Calu3 (cell line): ENCODE measurements around the gene ZNF580. TPM values are rescaled to one million over a fixed set of nuclear protein-coding genes. Genes with fewer than 3 reads are reported as not detected.

Experiments
- BruUV-seq: library from RNA; stranded (reverse); fragments of 400-500 nt; replicated peaks from 2 replicates; lab custom pipeline; 2021; lab: Mats Ljungman, UMichigan
- CTCF ChIA-PET: fragments of 300-600 bp; sonication (Branson Sonifier 250); formaldehyde crosslinking; loops from one replicate; lab custom pipeline; 2022; ENCODE audit warnings: antibody characterized with exemption; lab: Charles Lee
- DNase-seq: peaks from one replicate; pipeline ENCODE4 v3.0.0; 2022
- H3K27ac Mint-ChIP-seq: one replicate; pipeline ENCODE4 v1.8.0; 2022; ENCODE audit warnings: mixed read lengths; ENCODE audit not compliant: unreplicated experiment
- H3K27me3 Mint-ChIP-seq: one replicate; pipeline ENCODE4 v1.8.0; 2022; ENCODE audit warnings: mixed read lengths; ENCODE audit not compliant: unreplicated experiment
- H3K36me3 Mint-ChIP-seq: one replicate; pipeline ENCODE4 v1.8.0; 2022; ENCODE audit warnings: mild to moderate bottlenecking, moderate library complexity, mixed read lengths; ENCODE audit not compliant: insufficient read depth, unreplicated experiment
- H3K4me1 Mint-ChIP-seq: one replicate; pipeline ENCODE4 v1.8.0; 2022; ENCODE audit warnings: mild to moderate bottlenecking, low read depth, mixed read lengths; ENCODE audit not compliant: unreplicated experiment
- H3K4me3 Mint-ChIP-seq: one replicate; pipeline ENCODE4 v1.8.0; 2022; ENCODE audit warnings: mild to moderate bottlenecking, low read depth, moderate library complexity, mixed read lengths; ENCODE audit not compliant: unreplicated experiment
- H3K9me3 Mint-ChIP-seq: one replicate; pipeline ENCODE4 v1.8.0; 2022; ENCODE audit warnings: low read depth, mixed read lengths; ENCODE audit not compliant: unreplicated experiment
- intact Hi-C: fragments of 100-400 bp; cut with micrococcal nuclease; formaldehyde crosslinking; loops from one replicate; pipeline ENCODE4 v1.10.0; 2022; ENCODE audit not compliant: unreplicated experiment
- total RNA-seq: library from RNA; stranded (reverse); gene quantifications from 2 replicates; pipeline ENCODE4 v1.2.3, GENCODE V29; 2022
- TF ChIP-seq, protein P1 (sequence below): fragments of 200-600 bp; IDR thresholded peaks from one replicate; pipeline ENCODE4 v1.8.0; 2022; ENCODE audit warnings: antibody characterized with exemption; ENCODE audit not compliant: unreplicated experiment

Gene ZNF580
- total RNA-seq, 1 experiment from 2014 or later: 35.6 TPM

DNA sequence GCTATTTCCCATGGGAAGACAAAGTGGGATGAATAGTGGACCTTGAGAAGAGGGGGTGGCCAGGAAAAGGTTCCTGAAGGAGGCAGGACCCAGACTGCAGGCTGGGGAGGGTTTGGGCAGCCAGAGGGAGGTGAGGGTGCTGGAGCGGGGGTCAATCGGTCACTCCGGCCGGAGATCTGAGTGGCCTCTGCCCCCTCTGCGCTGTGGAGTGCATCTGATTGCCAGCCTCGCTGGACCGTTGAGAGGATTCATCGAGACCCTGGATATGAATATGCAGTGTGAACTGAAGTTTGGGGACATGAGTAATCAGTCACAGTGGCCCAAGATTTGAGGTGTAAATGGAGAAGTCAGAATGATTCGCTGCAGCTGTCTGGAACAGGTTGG lies 5.5 kb upstream of the ZNF580 start:
- TF ChIP-seq, protein P1, sequence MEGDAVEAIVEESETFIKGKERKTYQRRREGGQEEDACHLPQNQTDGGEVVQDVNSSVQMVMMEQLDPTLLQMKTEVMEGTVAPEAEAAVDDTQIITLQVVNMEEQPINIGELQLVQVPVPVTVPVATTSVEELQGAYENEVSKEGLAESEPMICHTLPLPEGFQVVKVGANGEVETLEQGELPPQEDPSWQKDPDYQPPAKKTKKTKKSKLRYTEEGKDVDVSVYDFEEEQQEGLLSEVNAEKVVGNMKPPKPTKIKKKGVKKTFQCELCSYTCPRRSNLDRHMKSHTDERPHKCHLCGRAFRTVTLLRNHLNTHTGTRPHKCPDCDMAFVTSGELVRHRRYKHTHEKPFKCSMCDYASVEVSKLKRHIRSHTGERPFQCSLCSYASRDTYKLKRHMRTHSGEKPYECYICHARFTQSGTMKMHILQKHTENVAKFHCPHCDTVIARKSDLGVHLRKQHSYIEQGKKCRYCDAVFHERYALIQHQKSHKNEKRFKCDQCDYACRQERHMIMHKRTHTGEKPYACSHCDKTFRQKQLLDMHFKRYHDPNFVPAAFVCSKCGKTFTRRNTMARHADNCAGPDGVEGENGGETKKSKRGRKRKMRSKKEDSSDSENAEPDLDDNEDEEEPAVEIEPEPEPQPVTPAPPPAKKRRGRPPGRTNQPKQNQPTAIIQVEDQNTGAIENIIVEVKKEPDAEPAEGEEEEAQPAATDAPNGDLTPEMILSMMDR: no peak
- no peak for DNase-seq
- peaks cover 53% of the 10 kb centered on the region for H3K36me3 Mint-ChIP-seq
- peak overlapping the region; percentile 97 for H3K27ac Mint-ChIP-seq
- CTCF ChIA-PET: interaction anchor here (0.5 to 1.0 kb wide), 6 partner anchors 11 to 698 kb away, joined by 3 to 5 read pairs (median 4); partner anchors contain the start of genes FIZ1 and ZNF784
- peak overlapping the region; percentile 91 for H3K4me3 Mint-ChIP-seq
- H3K27me3 Mint-ChIP-seq: no peaks in the 10 kb centered on the region
- no peaks in the 10 kb centered on the region for H3K9me3 Mint-ChIP-seq
- intact Hi-C loops: loop anchor here (10.0 kb wide), 2 partner anchors 251 to 491 kb away; partner anchors contain the start of genes RPL28, TMEM238 and TNNT1
- BruUV-seq: TSS peak; percentile 43
- peaks cover 40% of the 10 kb centered on the region for H3K4me1 Mint-ChIP-seq

DNA sequence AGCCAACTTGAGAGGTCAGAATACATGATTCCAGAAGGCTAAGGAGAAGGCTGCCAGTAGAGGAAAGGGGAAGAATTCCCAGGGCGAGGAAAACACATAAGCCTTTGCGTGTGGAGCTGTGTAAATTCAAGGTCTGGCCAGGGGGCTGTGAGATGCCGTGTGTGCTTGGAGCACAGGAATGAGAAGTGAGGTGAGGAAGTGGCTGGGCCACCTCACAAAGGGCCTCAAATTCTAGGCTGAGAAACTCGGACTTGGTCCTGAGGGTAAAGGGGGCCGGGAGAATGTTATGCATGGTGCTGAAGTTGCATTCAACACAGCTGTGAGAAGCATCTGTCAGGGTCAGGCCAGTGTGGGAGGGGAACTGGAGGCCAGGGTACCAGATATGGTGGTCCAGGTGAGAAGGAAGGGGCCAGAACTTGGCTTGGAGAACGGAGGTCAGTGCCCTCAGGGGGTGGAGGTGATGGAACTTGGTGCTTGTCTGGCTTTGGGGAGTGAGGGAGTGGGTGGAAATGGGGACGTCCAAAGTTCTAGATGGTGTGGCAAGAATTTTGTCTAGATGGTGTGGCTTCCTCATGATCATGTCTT lies 4.9 kb upstream of the ZNF580 start:
- H3K27ac Mint-ChIP-seq: peak overlapping the region; percentile 97

DNA sequence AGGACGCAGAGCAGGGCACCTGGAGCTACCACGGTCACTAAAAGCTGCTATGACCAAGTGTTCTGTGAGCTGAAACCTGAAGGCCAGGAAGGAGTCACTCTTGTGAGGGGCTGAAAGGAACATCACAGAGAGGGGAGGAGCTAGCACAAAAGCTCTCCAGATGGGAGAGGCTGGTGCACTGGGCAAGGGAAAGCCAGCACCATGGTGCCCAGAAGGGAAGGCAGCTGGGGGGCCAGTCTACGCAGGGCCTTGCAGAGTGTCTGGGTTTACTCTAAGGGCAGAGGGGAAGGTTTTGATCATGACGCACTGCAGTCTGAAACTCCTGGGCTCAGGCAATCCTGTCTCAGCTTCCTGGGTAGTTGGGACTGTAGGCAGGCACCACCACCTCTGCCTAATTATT lies 4.1 kb upstream of the ZNF580 start:
- intact Hi-C loops: loop anchor here (10.0 kb wide), 2 partner anchors 252 to 492 kb away; partner anchors contain the start of genes RPL28, TMEM238 and TNNT1
- no peak for DNase-seq
- H3K9me3 Mint-ChIP-seq: no peaks in the 10 kb centered on the region
- CTCF ChIA-PET: interaction anchor here (0.5 to 1.3 kb wide), 3 partner anchors 12 to 584 kb away, joined by 3 to 4 read pairs (median 3); no protein-coding TSS in a partner anchor
- peaks cover 65% of the 10 kb centered on the region for H3K36me3 Mint-ChIP-seq
- BruUV-seq: no TSS peak
- peak overlapping the region; percentile 97 for H3K27ac Mint-ChIP-seq
- TF ChIP-seq, protein P1: no peak
- peak overlapping the region; percentile 91 for H3K4me3 Mint-ChIP-seq
- no peaks in the 10 kb centered on the region for H3K27me3 Mint-ChIP-seq
- H3K4me1 Mint-ChIP-seq: peaks cover 42% of the 10 kb centered on the region

More for the DNA sequence above, 4.9 kb upstream of the ZNF580 start:
- H3K4me1 Mint-ChIP-seq: peaks cover 40% of the 10 kb centered on the region
- peak overlapping the region; percentile 91 for H3K4me3 Mint-ChIP-seq
- TF ChIP-seq, protein P1: no peak
- H3K36me3 Mint-ChIP-seq: peaks cover 59% of the 10 kb centered on the region
- intact Hi-C loops: loop anchor here (10.0 kb wide), 2 partner anchors 251 to 491 kb away; partner anchors contain the start of genes RPL28, TMEM238 and TNNT1
- H3K27me3 Mint-ChIP-seq: no peaks in the 10 kb centered on the region
- no peaks in the 10 kb centered on the region for H3K9me3 Mint-ChIP-seq
- CTCF ChIA-PET: interaction anchor here (0.5 to 0.6 kb wide), 2 partner anchors 583 to 618 kb away, joined by 3 to 4 read pairs; no protein-coding TSS in a partner anchor
- no TSS peak for BruUV-seq
- DNase-seq: no peak

DNA sequence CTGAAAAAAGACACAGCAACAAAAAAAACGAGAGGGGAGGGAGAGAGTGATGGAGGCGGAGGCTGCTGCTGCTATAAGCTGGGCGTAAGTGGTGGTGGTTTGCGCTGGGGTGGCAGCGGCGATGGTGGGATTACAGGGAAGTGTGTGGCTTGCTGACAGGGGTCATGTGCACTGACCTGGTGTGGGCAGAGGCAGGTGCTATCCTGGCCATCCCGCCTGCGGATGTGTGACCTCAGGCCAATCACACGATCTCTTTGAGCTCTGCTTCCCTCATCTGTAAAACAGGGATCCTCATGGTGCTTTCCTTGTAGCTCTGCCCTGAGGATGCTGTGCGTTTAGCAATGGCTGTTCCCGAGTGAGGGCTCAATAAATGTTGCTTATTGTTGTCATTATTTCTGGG lies 3.3 kb upstream of the ZNF580 start:
- no peak overlapping the region for H3K4me3 Mint-ChIP-seq
- H3K27ac Mint-ChIP-seq: peak overlapping the region; percentile 55
- intact Hi-C loops: loop anchor here (10.0 kb wide), 2 partner anchors 253 to 493 kb away; partner anchors contain the start of genes RPL28, TMEM238 and TNNT1
- H3K9me3 Mint-ChIP-seq: no peaks in the 10 kb centered on the region
- peaks cover 40% of the 10 kb centered on the region for H3K4me1 Mint-ChIP-seq
- H3K27me3 Mint-ChIP-seq: no peaks in the 10 kb centered on the region
- no TSS peak for BruUV-seq
- DNase-seq: no peak
- TF ChIP-seq, protein P1: no peak
- peaks cover 65% of the 10 kb centered on the region for H3K36me3 Mint-ChIP-seq
- CTCF ChIA-PET: interaction anchor here (0.6 to 1.3 kb wide), 2 partner anchors 13 to 283 kb away, joined by 3 to 4 read pairs; partner anchors contain the start of gene COX6B2
